GM19023 (cell line): ENCODE data around the gene PPP1R3E.
"Not testable (repeated sequence)": the region's sequence is repeated elsewhere in the genome, so short reads cannot be mapped to it uniquely, and the experiment has no call there.

Experiments
- ATAC-seq: cut with Tn5 transposase; IDR thresholded peaks from one replicate; pipeline ENCODE4 v1.9.1; 2021; ENCODE audit warnings: mild to moderate bottlenecking, moderate library complexity; ENCODE audit not compliant: unreplicated experiment

PPP1R3E gene, protein sequence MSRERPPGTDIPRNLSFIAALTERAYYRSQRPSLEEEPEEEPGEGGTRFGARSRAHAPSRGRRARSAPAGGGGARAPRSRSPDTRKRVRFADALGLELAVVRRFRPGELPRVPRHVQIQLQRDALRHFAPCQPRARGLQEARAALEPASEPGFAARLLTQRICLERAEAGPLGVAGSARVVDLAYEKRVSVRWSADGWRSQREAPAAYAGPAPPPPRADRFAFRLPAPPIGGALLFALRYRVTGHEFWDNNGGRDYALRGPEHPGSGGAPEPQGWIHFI

DNA sequence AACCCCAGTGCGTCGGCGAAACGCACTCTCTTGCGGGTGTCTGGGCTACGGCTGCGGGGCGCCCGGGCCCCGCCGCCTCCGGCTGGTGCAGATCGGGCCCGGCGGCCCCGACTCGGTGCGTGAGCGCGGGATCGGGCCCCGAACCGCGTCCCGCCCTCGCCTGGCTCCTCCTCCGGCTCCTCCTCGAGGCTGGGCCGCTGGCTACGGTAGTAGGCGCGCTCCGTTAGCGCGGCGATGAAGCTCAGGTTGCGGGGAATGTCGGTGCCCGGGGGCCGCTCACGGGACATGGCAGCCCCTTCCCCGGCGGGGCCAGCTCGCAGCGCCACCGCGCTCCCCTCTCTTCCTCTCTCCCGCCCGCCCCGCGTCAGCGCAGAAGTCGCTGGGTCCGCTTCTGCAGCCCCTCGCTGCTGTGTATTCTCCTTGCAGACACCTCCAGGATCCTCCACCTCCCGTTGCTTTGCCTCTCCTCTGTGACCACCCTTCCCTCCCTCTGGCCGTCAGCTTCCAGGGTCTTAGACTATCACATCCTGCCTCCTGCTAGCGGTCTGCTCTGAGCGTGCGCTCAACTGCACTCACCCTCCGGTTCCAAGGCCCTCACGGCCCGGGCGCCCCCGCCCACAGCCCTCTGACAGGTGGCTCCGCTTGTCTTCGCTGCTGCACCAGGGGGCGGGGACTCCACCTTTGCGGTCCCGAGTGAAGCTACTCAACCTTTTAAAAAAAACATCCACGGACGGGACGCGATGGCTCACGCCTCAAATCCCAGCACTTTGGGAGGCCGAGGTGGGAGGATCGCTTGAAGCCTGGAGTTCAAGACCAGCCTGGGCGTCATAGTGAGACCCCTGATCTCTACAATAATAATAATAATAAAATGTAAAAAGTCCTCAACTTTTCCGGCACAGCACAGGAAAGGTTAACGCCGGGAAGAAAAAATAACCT, at the start of gene PPP1R3E:
Gene PPP1R3E, minus strand, starts transcription at position 570 of the 936 bp plus-strand sequence. Its CDS starts 283 bp downstream, at position 287.
- ATAC-seq, result peak; percentile 37

DNA sequence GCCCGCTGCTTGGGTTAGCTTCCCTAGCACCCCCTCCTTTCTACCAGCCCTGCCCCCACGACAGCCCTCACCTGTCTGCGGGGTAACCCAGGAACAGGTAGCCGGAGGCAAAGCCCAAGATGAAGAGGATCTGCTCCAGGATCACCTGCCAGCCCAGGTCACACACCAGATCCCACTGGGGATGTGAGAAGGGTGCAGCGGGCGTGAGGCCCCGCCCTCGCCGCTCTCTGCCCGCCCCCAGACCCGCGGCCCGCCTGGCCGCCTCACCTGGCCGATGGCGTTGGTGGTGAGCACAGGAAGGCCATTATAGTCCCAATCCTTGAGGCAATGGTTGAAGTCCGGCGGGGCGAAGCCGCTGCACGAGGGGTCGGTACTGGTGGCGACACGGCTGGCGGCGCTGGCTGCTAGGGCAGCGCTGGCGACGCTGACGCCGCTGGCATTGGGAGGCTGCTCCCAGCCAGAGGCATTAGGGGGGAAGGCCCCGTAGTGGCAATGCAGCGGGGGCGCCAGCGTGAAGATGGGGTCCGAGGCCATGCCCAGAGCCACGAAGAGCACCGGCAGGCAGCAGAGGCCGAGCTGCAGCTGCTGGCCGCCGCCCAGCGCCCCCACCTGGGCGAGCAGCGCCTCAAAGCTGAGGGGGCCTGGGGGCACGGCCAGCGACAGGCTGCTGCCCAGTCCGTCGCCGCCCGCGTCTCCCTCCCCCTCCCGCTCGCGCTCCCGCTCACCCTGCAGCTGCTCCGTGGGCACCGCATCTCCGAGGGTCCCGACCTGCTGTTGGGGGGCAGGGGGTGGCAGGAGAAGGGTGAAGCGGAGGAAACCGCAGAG, 49.2 kb upstream of the PPP1R3E start:
- ATAC-seq, result no peak

DNA sequence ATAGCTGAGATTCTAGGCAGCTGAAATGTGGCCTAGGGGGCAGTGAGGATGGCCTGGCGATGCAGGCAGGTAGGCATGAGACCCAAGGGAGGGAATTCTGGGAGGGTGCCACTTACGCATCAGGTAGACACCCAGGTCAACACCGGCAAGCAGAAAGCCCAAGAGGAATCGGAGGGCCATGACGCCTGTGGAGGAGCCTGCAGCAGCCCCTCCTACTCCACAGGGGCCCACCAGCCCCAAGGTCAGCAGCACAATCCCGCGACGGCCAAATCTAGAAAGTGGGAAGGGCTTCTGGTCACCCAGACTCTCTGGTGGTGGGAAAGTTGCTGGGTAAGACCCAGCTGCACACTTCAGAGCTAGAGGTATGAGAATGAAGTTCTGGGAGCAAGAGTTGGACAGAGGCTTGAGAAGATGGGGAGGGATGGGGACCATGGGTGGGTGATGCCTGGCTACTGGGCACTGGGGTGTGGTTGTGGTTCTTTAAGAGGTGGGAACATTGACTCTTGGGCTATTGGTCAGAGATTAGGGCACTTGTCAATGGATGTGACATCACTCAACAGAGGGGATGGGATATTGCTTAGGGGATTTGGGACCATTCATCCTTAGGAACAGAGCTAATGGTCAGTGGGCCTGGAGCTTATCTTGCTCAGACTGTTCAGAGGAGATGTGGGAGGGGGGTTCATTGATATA, 46.6 kb upstream of the PPP1R3E start:
- ATAC-seq, result no peak

DNA sequence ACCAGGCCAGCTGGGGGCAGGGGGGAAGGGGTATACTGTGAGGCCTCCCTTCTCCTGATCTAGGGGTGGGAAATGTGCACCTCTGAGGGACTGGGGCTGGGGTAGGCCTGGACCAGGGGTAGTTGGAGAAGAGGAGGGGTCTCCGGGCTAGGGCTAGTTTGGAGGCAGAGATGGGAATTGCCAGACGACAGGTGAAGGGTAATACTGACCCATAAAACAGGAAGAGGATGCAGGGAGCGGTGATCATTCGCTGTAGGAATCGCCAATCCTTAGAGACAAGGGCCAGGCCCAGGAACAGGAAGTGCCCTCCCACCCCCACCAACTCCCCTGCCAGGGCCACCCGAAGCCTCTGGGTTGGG, 45.6 kb upstream of the PPP1R3E start:
- ATAC-seq, result no peak

- no peak for ATAC-seq
These were observed 45.0 kb upstream of the PPP1R3E start for GRCh38 chr14:23347406-23348296.

- ATAC-seq, result no peak
These were observed 44.2 kb upstream of the PPP1R3E start for GRCh38 chr14:23346693-23347405.

- no peak for ATAC-seq
These were observed 43.5 kb upstream of the PPP1R3E start for GRCh38 chr14:23345987-23346692.

DNA sequence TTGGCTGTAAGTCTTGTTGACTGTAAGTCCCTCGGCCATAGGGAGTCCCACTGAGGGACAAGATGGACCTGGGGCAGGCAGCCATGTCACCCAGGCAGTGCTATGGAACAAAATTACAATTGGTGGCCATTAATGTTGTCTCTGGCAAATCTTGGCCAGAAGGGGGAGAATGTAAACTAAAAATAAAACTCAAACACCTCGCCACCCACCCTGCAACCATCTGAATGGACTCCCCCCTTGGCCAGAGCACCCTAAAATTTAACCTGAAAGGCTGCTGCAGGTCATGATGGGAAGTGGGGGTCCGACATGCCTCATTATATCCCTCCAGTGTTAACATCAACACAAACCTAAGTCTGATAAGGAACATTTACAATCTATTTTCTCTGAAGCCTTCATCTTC, 41.8 kb upstream of the PPP1R3E start:
- ATAC-seq, result no peak

DNA sequence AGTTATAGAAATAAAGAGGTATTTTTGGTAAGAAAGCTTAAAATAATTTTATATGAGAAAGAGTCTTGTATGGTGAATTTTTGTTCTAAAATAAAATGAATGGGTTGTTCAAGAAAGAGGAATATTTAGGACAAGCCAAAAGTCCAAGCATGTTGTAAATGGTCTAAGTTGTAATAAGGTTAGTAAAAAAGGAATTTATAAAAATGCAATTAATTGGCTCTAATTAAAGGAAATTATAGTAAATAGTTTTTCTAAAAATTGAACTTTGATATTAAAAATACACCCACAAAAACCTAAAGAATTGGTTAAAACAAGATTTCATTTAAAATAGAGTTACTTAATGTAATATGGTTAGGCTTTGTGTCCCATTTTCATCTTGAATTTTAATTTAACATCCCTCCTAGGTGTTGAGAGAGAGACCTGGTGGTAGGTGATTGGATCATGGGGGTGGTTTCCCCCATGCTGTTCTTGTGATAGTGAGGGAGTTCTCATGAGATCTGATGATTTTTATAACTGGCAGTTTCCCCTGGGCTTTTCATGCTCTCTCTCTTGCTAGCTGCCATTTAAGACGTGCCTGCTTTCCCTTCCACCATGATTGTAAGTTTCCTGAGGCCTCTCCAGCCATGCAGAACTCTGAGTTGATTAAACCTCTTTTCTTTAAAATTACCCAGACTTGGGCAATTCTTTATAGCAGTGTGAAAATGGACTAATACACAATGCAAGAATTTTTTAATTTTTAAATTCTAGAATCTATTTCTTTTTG, 37.0 kb upstream of the PPP1R3E start:
- no peak for ATAC-seq

DNA sequence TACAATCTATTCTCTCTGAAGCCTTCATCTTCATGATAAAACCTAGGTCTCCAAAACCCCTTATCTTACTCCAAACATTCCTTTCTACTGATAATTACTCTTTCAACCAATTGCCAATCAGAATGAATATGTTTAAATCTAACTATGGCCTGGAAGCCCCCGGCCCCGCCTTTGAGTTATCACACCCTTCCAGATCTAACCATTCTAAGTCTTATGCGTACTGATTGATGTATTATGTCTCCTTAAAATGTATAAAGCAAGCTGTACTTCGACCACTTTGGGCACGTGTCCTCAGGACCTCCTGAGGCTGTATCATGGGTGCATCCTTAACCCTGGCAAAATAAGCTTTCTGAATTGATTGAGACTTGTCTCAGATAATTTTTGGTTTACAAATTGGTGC, 33.0 kb upstream of the PPP1R3E start:
- ATAC-seq, result no peak

DNA sequence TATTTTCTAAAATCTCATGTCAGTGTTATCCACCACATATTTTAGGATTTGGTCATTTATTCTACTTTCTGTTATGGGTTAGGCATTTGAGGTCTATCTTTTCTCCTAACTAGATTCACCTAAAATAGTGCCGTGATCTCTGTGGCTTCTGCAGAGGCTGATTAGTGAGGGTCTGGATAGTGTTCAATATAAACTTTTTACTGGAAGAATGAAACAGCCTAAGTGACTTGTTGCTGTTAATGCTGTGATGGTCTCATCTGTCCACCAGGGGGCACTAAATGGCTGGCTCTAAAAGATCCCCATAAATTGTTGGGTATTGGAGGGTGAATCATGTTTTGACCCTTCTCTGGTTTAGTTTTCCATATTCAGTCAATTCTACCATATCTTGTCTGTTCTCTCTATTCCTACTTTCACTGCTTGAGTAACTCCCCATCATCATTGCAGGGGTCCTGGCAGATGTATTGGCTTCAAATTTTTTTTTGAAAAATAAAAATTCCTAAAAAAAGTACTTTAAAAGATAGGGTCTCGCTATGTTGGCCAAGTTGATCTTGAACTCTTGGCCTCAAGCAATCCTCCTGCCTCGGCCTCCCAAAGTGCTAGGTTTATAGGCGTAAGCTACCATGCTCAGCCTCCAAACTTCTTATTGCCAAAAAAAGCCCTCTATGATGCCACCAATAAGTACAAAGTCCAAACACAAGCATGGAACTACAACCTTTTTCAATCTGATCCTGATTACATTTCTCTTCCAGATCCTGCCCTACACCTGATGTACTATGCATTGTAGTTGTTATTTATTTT, 25.5 kb upstream of the PPP1R3E start:
- no peak for ATAC-seq

DNA sequence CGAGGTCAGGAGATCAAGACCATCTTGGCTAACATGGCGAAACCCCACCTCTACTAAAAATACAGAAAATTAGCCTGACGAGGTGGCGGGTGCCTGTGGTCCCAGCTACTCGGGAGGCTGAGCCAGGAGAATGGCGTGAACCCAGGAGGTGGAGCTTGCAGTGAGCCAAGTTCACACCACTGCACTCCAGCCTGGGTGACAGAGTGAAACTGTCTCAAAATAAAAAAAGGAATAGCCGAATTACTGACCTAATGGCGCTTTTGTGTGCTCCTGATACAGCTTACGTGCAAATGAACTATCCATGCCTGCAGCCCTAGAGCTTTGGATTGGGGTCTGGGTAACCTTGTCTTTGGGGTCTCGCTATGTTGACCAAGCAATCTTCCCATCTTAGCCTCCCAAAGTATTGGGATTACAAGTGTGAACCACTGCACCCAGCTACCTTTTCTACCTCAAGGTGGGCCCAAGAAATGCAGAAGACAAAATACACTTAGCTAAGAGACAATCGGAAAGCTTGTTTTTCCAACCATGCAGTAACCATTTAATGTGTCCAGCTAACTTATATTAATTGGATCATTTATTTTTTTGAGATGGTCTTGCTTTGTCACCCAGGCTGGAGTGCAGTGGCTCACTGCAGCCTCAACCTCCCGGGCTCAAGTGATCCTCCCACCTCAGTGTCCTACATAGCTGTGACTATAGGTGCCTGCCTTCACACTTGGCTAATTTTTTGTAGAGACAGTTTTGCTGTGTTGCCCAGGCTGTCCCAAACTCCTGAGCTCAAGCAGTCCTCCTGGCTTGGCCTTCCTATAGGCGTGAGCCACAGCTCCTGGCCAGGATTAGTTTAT, 24.1 kb upstream of the PPP1R3E start:
- no peak for ATAC-seq

DNA sequence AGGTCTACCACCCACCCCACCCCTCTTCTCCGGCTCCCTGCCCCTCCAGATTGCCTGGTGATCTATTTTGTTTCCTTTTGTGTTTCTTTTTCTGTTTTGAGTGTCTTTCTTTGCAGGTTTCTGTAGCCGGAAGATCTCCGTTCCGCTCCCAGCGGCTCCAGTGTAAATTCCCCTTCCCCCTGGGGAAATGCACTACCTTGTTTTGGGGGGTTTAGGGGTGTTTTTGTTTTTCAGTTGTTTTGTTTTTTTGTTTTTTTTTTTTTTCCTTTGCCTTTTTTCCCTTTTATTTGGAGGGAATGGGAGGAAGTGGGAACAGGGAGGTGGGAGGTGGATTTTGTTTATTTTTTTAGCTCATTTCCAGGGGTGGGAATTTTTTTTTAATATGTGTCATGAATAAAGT, 23.1 kb upstream of the PPP1R3E start:
- not testable (repeated sequence) for ATAC-seq

- ATAC-seq, result no peak
These were observed 22.3 kb upstream of the PPP1R3E start for GRCh38 chr14:23324993-23325392.

GRCh38 chr14:23324455-23324846, 21.8 kb upstream of the PPP1R3E start:
- ATAC-seq, result no peak

DNA sequence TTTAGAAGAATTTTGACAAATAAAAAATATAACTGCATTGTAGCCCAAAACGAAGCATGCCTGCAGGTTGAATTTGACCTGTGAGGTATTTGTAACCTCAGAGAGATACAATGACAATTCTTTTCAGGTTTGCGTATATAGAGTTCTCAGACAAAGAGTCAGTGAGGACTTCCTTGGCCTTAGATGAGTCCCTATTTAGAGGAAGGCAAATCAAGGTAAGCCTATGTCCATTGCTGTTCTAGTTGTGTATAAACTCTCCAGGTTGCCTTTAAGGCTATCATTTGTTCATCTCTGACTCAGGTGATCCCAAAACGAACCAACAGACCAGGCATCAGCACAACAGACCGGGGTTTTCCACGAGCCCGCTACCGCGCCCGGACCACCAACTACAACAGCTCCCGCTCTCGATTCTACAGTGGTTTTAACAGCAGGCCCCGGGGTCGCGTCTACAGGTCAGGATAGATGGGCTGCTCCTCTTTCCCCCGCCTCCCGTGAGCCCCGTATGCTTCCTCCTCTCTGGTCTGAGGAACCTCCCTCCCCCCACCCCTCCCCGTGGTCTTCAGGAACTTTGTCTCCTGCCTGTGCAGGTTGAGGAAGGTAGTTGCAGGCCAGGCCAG, 21.3 kb upstream of the PPP1R3E start:
- ATAC-seq, result no peak
